HEK293 (cell line): ENCODE results near the gene SCN11A.
A peak's percentile ranks its signal among the peaks of the same experiment; 100 is the strongest.

Source experiments
- CTCF ChIA-PET: fragments of 350-600 bp; formaldehyde crosslinking; extraction: SDS; loops from one replicate; lab custom pipeline; 2021; ENCODE audit warnings: antibody characterized with exemption; lab: Yijun Ruan, JAX
- POLR2A ChIA-PET: fragments of 300-600 bp; formaldehyde crosslinking; extraction: SDS; loops from one replicate; lab custom pipeline; 2020; ENCODE audit warnings: antibody characterized with exemption, inconsistent platforms; lab: Yijun Ruan, JAX
- H3K27ac ChIP-seq: fragments of 200-500 bp; sonication (Bioruptor generic); 2 replicates; pipeline ENCODE4 v1.5.1; 2014; ENCODE audit warnings: low read depth, low read length, control low read depth, inconsistent platforms; ENCODE audit errors: extremely low read depth
- H3K36me3 ChIP-seq, 2 experiments: fragments of 200-500 bp in 1 of 2; sonication (Bioruptor generic) in 1 of 2; 1 replicate in 1 of 2; 2 replicates in 1 of 2; pipeline ENCODE4 v1.5.1; 2014 to 2017; ENCODE audit warnings: inconsistent platforms in 2 of 2, low read length in 2 of 2; ENCODE audit not compliant: control insufficient read depth in 2 of 2, insufficient read depth in 1 of 2
- H3K4me1 ChIP-seq: fragments of 200-500 bp; sonication (Bioruptor generic); 2 replicates; pipeline ENCODE4 v1.5.1; 2014; ENCODE audit warnings: mild to moderate bottlenecking, low read length, inconsistent platforms; ENCODE audit not compliant: control insufficient read depth, insufficient read depth
- H3K4me3 ChIP-seq: 2 replicates; pipeline ENCODE4 v1.5.1; 2011; ENCODE audit warnings: low read depth, mild to moderate bottlenecking, control low read depth, low read length, moderate library complexity
- H3K9me3 ChIP-seq: fragments of 200-500 bp; sonication (Bioruptor generic); 2 replicates; pipeline ENCODE4 v1.5.1; 2014; ENCODE audit warnings: low read depth, low read length, inconsistent platforms; ENCODE audit not compliant: control insufficient read depth, insufficient read depth
- BCL11B ChIP-seq: fragments of 450-650 bp; formaldehyde crosslinking; IDR thresholded peaks from 2 replicates; pipeline ENCODE4 v1.5.1; 2016; ENCODE audit warnings: low read depth, missing biosample characterization, missing genetic modification characterization
- HOXC10 ChIP-seq: sonication (generic); formaldehyde crosslinking; IDR thresholded peaks from 2 replicates; pipeline ENCODE4 v1.8.1; 2023; ENCODE audit warnings: mild to moderate bottlenecking, missing genetic modification reagents
- HOXD13 ChIP-seq: sonication (generic); formaldehyde crosslinking; IDR thresholded peaks from 2 replicates; pipeline ENCODE4 v1.8.0; 2022; ENCODE audit warnings: missing genetic modification reagents, borderline replicate concordance
- KLF10 ChIP-seq: fragments of 450-650 bp; IDR thresholded peaks from 2 replicates; pipeline ENCODE4 v1.5.1; 2018; ENCODE audit warnings: missing biosample characterization, mild to moderate bottlenecking, missing genetic modification characterization
- RBAK ChIP-seq: fragments of 450-650 bp; formaldehyde crosslinking; IDR thresholded peaks from 2 replicates; pipeline ENCODE4 v1.5.1; 2016; ENCODE audit warnings: missing biosample characterization, missing genetic modification characterization
- SCRT1 ChIP-seq: fragments of 450-650 bp; formaldehyde crosslinking; IDR thresholded peaks from 2 replicates; pipeline ENCODE4 v1.5.1; 2016; ENCODE audit warnings: missing biosample characterization, missing genetic modification characterization, borderline replicate concordance
- TRIM28 ChIP-seq: IDR thresholded peaks from 2 replicates; pipeline ENCODE4 v1.6.1; 2011; ENCODE audit warnings: low read length, control low read depth, borderline replicate concordance
- YY1 ChIP-seq: fragments of 450-650 bp; formaldehyde crosslinking; IDR thresholded peaks from 2 replicates; pipeline ENCODE4 v1.5.1; 2018; ENCODE audit warnings: missing biosample characterization, missing genetic modification characterization
- ZBTB17 ChIP-seq: fragments of 450-650 bp; formaldehyde crosslinking; IDR thresholded peaks from 2 replicates; pipeline ENCODE4 v1.5.1; 2016; ENCODE audit warnings: missing biosample characterization, missing genetic modification characterization
- ZFHX2 ChIP-seq: fragments of 450-650 bp; formaldehyde crosslinking; conservative IDR thresholded peaks from 2 replicates; pipeline ENCODE4 v1.5.1; 2016; ENCODE audit warnings: missing biosample characterization, missing genetic modification characterization
- ZFP3 ChIP-seq: fragments of 450-650 bp; formaldehyde crosslinking; IDR thresholded peaks from 2 replicates; pipeline ENCODE4 v1.5.1; 2016; ENCODE audit warnings: low read depth, missing biosample characterization, missing genetic modification characterization
- ZFP37 ChIP-seq: fragments of 450-650 bp; formaldehyde crosslinking; IDR thresholded peaks from 2 replicates; pipeline ENCODE4 v1.5.1; 2016; ENCODE audit warnings: missing biosample characterization, missing genetic modification characterization
- ZNF133 ChIP-seq: fragments of 450-650 bp; formaldehyde crosslinking; IDR thresholded peaks from 2 replicates; pipeline ENCODE4 v1.5.1; 2016; ENCODE audit warnings: missing biosample characterization, missing genetic modification characterization
- ZNF146 ChIP-seq: fragments of 450-650 bp; formaldehyde crosslinking; IDR thresholded peaks from 2 replicates; pipeline ENCODE4 v1.5.1; 2016; ENCODE audit warnings: missing biosample characterization, missing genetic modification characterization
- ZNF157 ChIP-seq: fragments of 450-650 bp; formaldehyde crosslinking; IDR thresholded peaks from 2 replicates; pipeline ENCODE4 v1.5.1; 2016; ENCODE audit warnings: missing biosample characterization, missing genetic modification characterization
- ZNF175 ChIP-seq: fragments of 450-650 bp; formaldehyde crosslinking; IDR thresholded peaks from 2 replicates; pipeline ENCODE4 v1.5.1; 2016; ENCODE audit warnings: missing biosample characterization, missing genetic modification characterization
- ZNF19 ChIP-seq: fragments of 450-650 bp; formaldehyde crosslinking; IDR thresholded peaks from 2 replicates; pipeline ENCODE4; 2016; ENCODE audit warnings: missing biosample characterization, missing genetic modification characterization, low read depth
- ZNF202 ChIP-seq: fragments of 450-650 bp; formaldehyde crosslinking; IDR thresholded peaks from 2 replicates; pipeline ENCODE4 v1.5.1; 2016; ENCODE audit warnings: missing biosample characterization, missing genetic modification characterization, borderline replicate concordance
- ZNF223 ChIP-seq: fragments of 450-650 bp; formaldehyde crosslinking; IDR thresholded peaks from 2 replicates; pipeline ENCODE4 v1.5.1; 2016; ENCODE audit warnings: missing biosample characterization, missing genetic modification characterization
- ZNF239 ChIP-seq: fragments of 450-650 bp; formaldehyde crosslinking; IDR thresholded peaks from 2 replicates; pipeline ENCODE4 v1.5.1; 2016; ENCODE audit warnings: missing biosample characterization, missing genetic modification characterization
- ZNF248 ChIP-seq: fragments of 450-650 bp; formaldehyde crosslinking; IDR thresholded peaks from 2 replicates; pipeline ENCODE4 v1.5.1; 2017; ENCODE audit warnings: missing biosample characterization, missing genetic modification characterization
- ZNF354C ChIP-seq: fragments of 450-650 bp; formaldehyde crosslinking; IDR thresholded peaks from 2 replicates; pipeline ENCODE4 v1.5.1; 2016; ENCODE audit warnings: missing biosample characterization, missing genetic modification characterization, low read depth, borderline replicate concordance
- ZNF514 ChIP-seq: fragments of 450-650 bp; formaldehyde crosslinking; IDR thresholded peaks from 2 replicates; pipeline ENCODE4 v1.5.1; 2016; ENCODE audit warnings: missing biosample characterization, missing genetic modification characterization
- ZNF555 ChIP-seq: fragments of 450-650 bp; formaldehyde crosslinking; conservative IDR thresholded peaks from 2 replicates; pipeline ENCODE4 v1.5.1; 2017; ENCODE audit warnings: missing biosample characterization, mild to moderate bottlenecking, missing genetic modification characterization, inconsistent platforms
- ZNF558 ChIP-seq: fragments of 450-650 bp; formaldehyde crosslinking; IDR thresholded peaks from 2 replicates; pipeline ENCODE4 v1.5.1; 2016; ENCODE audit warnings: missing biosample characterization, missing genetic modification characterization
- ZNF561 ChIP-seq: fragments of 450-650 bp; IDR thresholded peaks from 2 replicates; pipeline ENCODE4 v1.5.1; 2018; ENCODE audit warnings: missing biosample characterization, missing genetic modification characterization, borderline replicate concordance
- ZNF596 ChIP-seq: fragments of 450-650 bp; IDR thresholded peaks from 2 replicates; pipeline ENCODE4 v1.5.0; 2018; ENCODE audit warnings: missing biosample characterization, mild to moderate bottlenecking, missing genetic modification characterization, moderate library complexity
- ZNF610 ChIP-seq: fragments of 450-650 bp; formaldehyde crosslinking; IDR thresholded peaks from 2 replicates; pipeline ENCODE4 v1.5.1; 2016; ENCODE audit warnings: missing biosample characterization, missing genetic modification characterization, borderline replicate concordance
- ZNF624 ChIP-seq: fragments of 450-650 bp; formaldehyde crosslinking; IDR thresholded peaks from 2 replicates; pipeline ENCODE4 v1.5.1; 2017; ENCODE audit warnings: missing biosample characterization, missing genetic modification characterization
- ZNF660 ChIP-seq: fragments of 450-650 bp; IDR thresholded peaks from 2 replicates; pipeline ENCODE4 v1.5.1; 2018; ENCODE audit warnings: missing biosample characterization, mild to moderate bottlenecking, missing genetic modification characterization
- ZNF707 ChIP-seq: fragments of 450-650 bp; formaldehyde crosslinking; IDR thresholded peaks from 2 replicates; pipeline ENCODE4 v1.5.1; 2016; ENCODE audit warnings: missing biosample characterization, missing genetic modification characterization
- ZNF830 ChIP-seq: fragments of 450-650 bp; IDR thresholded peaks from 2 replicates; pipeline ENCODE4 v1.5.0; 2018; ENCODE audit warnings: missing biosample characterization, missing genetic modification characterization, low read depth, mild to moderate bottlenecking, moderate library complexity
- TF ChIP-seq, protein P1 (sequence below): IDR thresholded peaks from 2 replicates; pipeline ENCODE4 v1.6.1; 2011; ENCODE audit warnings: mild to moderate bottlenecking, low read depth, low read length, borderline replicate concordance
- TF ChIP-seq, protein P2 (sequence below): fragments of 450-650 bp; formaldehyde crosslinking; IDR thresholded peaks from 2 replicates; pipeline ENCODE4 v1.5.1; 2016; ENCODE audit warnings: missing biosample characterization, missing genetic modification characterization
- TF ChIP-seq, protein P3 (sequence below): fragments of 450-650 bp; formaldehyde crosslinking; IDR thresholded peaks from 2 replicates; pipeline ENCODE4 v1.5.1; 2017; ENCODE audit warnings: missing biosample characterization, missing genetic modification characterization

Gene SCN11A

DNA sequence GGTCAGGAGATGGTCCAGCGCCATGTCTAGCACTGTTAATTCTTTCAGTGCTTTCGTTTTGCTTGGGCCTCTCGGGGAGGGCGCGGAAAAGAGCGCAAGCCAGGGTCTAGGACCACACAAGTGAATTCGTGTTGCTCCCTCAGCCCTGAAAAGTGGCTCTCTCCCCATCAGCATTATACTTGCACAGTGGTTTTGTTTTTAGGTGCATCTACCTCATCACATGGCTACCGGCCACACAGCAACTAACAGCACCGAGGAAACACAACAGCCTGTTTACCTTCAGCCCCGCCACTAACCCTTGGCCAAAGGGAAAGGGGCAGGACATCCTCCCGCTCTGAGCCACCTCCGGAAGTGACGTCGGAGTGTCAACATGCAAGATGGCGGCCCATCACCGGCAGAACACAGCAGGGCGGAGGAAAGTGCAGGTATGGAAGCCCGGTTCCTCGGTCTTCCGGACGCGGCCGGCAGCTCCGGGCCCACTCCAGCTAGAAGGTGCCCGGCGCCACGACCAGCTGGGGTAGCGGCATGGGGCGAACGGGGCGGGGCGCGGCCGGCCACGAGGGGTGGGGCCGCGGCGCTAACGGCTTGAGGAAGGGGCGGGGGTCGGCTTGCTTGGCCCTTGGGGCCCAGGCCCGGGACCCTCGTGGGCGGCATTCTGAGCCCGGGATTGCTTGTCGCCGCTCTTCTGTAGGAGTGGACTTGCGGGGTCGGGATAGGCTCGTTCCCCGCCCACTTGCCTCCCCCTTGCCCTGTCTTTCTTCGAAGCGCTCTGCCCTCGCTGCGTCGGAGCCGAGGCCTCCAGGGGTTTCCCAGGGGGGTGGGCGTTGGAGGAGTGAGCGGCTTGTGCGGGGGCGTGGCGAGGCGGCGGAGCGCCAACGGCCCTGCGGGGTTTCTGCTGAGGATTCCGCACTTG lies at the start of gene SCN11A, which contains the start of gene WDR48:
SCN11A (minus strand) TSS at position 296 of the 913 bp plus-strand sequence. CDS start 101,582 bp downstream, outside the sequence.
WDR48 (plus strand) TSS at position 368 of the 913 bp plus-strand sequence; CDS start at position 378, 10 bp downstream.
- Histone ChIP-seq H3K9me3 (no peaks in the 10 kb centered on the region), H3K4me3 (peak within 1 kb of the TSS; percentile 77), H3K36me3 (no peaks in the 10 kb centered on the region), H3K4me1 (no peaks in the 10 kb centered on the region), H3K27ac (peak within 1 kb of the TSS; percentile 62)
- POLR2A ChIA-PET: no interaction called here
- CTCF ChIA-PET: interaction anchor here (0.6 kb wide), 2 partner anchors 12 to 556 kb away, joined by 3 to 4 read pairs; no protein-coding TSS in a partner anchor
- no peak for TF ChIP-seq ZNF146
- no peak for TF ChIP-seq ZNF561 (tag by site-specific recombination)
- peak; percentile 74; the same call in 1 of the 2 replicates for TF ChIP-seq ZNF660
- TF ChIP-seq ZFP3 (tag by site-specific recombination): no peak
- peak; percentile 42; the same call in 1 of the 2 replicates for TF ChIP-seq KLF10 (tag by site-specific recombination)
- no peak; the same call in 1 of the 2 replicates for TF ChIP-seq ZNF610 (tag by site-specific recombination)
- no peak for TF ChIP-seq ZNF223 (tag by site-specific recombination)
- TF ChIP-seq ZNF596 (tag by site-specific recombination): no peak
- no peak for TF ChIP-seq ZNF624 (tag by site-specific recombination)
- peak; percentile 98 for TF ChIP-seq ZFHX2 (tag by site-specific recombination)
- no peak for TF ChIP-seq ZBTB17 (tag by site-specific recombination)
- no peak for TF ChIP-seq TRIM28
- TF ChIP-seq ZNF157: no peak
- no peak for TF ChIP-seq ZNF555 (tag by site-specific recombination)
- TF ChIP-seq ZNF514 (tag by site-specific recombination): no peak
- TF ChIP-seq ZNF19 (tag by site-specific recombination): no peak
- TF ChIP-seq ZNF707 (tag by site-specific recombination): no peak
- TF ChIP-seq ZNF558 (tag by site-specific recombination): no peak
- TF ChIP-seq, protein P1, sequence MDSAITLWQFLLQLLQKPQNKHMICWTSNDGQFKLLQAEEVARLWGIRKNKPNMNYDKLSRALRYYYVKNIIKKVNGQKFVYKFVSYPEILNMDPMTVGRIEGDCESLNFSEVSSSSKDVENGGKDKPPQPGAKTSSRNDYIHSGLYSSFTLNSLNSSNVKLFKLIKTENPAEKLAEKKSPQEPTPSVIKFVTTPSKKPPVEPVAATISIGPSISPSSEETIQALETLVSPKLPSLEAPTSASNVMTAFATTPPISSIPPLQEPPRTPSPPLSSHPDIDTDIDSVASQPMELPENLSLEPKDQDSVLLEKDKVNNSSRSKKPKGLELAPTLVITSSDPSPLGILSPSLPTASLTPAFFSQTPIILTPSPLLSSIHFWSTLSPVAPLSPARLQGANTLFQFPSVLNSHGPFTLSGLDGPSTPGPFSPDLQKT: no peak
- no peak for TF ChIP-seq BCL11B
- no peak for TF ChIP-seq ZNF248 (tag by site-specific recombination)
- TF ChIP-seq HOXC10 (CRISPR knock-in tag): no peak
- TF ChIP-seq ZNF830 (tag by site-specific recombination): no peak
- TF ChIP-seq ZNF133: no peak
- TF ChIP-seq HOXD13 (CRISPR knock-in tag): no peak; the same call in 1 of the 2 replicates
- TF ChIP-seq RBAK (tag by site-specific recombination): no peak
- no peak for TF ChIP-seq ZNF354C (tag by site-specific recombination)
- TF ChIP-seq ZFP37 (tag by site-specific recombination): no peak
- TF ChIP-seq SCRT1 (tag by site-specific recombination): no peak
- no peak for TF ChIP-seq ZNF202
- no peak for TF ChIP-seq ZNF175 (tag by site-specific recombination)
- TF ChIP-seq, protein P2, sequence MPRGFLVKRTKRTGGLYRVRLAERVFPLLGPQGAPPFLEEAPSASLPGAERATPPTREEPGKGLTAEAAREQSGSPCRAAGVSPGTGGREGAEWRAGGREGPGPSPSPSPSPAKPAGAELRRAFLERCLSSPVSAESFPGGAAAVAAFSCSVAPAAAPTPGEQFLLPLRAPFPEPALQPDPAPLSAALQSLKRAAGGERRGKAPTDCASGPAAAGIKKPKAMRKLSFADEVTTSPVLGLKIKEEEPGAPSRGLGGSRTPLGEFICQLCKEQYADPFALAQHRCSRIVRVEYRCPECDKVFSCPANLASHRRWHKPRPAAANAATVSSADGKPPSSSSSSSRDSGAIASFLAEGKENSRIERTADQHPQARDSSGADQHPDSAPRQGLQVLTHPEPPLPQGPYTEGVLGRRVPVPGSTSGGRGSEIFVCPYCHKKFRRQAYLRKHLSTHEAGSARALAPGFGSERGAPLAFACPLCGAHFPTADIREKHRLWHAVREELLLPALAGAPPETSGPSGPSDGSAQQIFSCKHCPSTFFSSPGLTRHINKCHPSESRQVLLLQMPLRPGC (tag by site-specific recombination): no peak
- TF ChIP-seq ZNF239: no peak
- peak; percentile 82 for TF ChIP-seq YY1 (tag by site-specific recombination)
- TF ChIP-seq, protein P3, sequence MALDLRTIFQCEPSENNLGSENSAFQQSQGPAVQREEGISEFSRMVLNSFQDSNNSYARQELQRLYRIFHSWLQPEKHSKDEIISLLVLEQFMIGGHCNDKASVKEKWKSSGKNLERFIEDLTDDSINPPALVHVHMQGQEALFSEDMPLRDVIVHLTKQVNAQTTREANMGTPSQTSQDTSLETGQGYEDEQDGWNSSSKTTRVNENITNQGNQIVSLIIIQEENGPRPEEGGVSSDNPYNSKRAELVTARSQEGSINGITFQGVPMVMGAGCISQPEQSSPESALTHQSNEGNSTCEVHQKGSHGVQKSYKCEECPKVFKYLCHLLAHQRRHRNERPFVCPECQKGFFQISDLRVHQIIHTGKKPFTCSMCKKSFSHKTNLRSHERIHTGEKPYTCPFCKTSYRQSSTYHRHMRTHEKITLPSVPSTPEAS (tag by site-specific recombination): no peak
